K562 treated with DMSO at 1 percent for 48 hours (cell line): ENCODE measurements around the gene DNAJC9. TPM values are rescaled to one million over a fixed set of nuclear protein-coding genes. Genes with fewer than 3 reads are reported as not detected.

Experiments
- total RNA-seq: library from RNA; unstranded; fragments of 300-600 nt; gene quantifications from 2 replicates; pipeline ENCODE4 v1.2.3, GENCODE V29; 2022; ENCODE audit warnings: low replicate concordance; ENCODE audit errors: extremely low read depth

DNAJC9 gene
- not detected in 2 replicates for total RNA-seq

GRCh38 chr10:73246646-73247508, at the start of gene DNAJC9:
Gene DNAJC9, minus strand, starts transcription at chr10:73247255. Its CDS starts 66 bp downstream, at chr10:73247189.

GRCh38 chr10:73252445-73253224, 5.6 kb upstream of the DNAJC9 start, which contains the start of gene MRPS16:
Gene MRPS16, minus strand, starts transcription at chr10:73252644. Its CDS starts 162 bp downstream, at chr10:73252482.

Other genes starting within 250 kb of the DNAJC9 start
- gene P4HA1, start 150.4 kb downstream of the DNAJC9 start, total RNA-seq = not detected in 2 replicates
- not detected in 2 replicates for gene NUDT13, start 136.8 kb downstream of the DNAJC9 start, total RNA-seq
- not detected in 2 replicates for gene ECD, start 79.2 kb downstream of the DNAJC9 start, total RNA-seq
- gene FAM149B1, start 79.1 kb downstream of the DNAJC9 start, total RNA-seq = not detected in 2 replicates
- 145 TPM in 1 of 2 replicates, not detected in the other for gene MRPS16, start 5.4 kb upstream of the DNAJC9 start, total RNA-seq
- gene CFAP70, start 111.6 kb upstream of the DNAJC9 start, total RNA-seq = not detected in 2 replicates
- 704 TPM in 1 of 2 replicates, not detected in the other for gene ANXA7, start 166.8 kb upstream of the DNAJC9 start, total RNA-seq
- gene MSS51, start 186.3 kb upstream of the DNAJC9 start, total RNA-seq = not detected in 2 replicates
- gene PPP3CB, start 248.8 kb upstream of the DNAJC9 start, total RNA-seq = not detected in 2 replicates